Measurements from ENCODE around the gene KCNC3.

Gene KCNC3

GRCh38 chr19:50276370-50277063, 52.7 kb downstream of the KCNC3 start:
- DNase-seq (ENCODE audit: low read depth in 2 of 2) = no peak

- no peak for DNase-seq (ENCODE audit: low read depth in 2 of 2)
Measured at GRCh38 chr19:50275577-50276368, 53.4 kb downstream of the KCNC3 start.

- no peak for DNase-seq (ENCODE audit: low read depth in 2 of 2)
Measured at GRCh38 chr19:50273821-50274220, 55.4 kb downstream of the KCNC3 start.

GRCh38 chr19:50272263-50272897, 56.8 kb downstream of the KCNC3 start:
- DNase-seq (ENCODE audit: low read depth in 2 of 2) = no peak

- DNase-seq (ENCODE audit: low read depth in 2 of 2) = no peak
Measured at GRCh38 chr19:50269653-50270052, 59.5 kb downstream of the KCNC3 start.

- no peak for DNase-seq (ENCODE audit: low read depth in 2 of 2)
Measured at GRCh38 chr19:50268501-50268900, 60.7 kb downstream of the KCNC3 start.

GRCh38 chr19:50268041-50268440, 61.1 kb downstream of the KCNC3 start:
- no peak for DNase-seq (ENCODE audit: low read depth in 2 of 2)

- DNase-seq (ENCODE audit: low read depth in 2 of 2) = peak in 1 of 2 donors; percentile 39
Measured at GRCh38 chr19:50266896-50267295, 62.3 kb downstream of the KCNC3 start.

- DNase-seq (ENCODE audit: low read depth in 2 of 2) = no peak
Measured at GRCh38 chr19:50266041-50266440, 63.1 kb downstream of the KCNC3 start.

GRCh38 chr19:50264483-50265186, 64.5 kb downstream of the KCNC3 start:
- no peak for DNase-seq (ENCODE audit: low read depth in 2 of 2)

GRCh38 chr19:50263176-50263575, 66.0 kb downstream of the KCNC3 start:
- no peak for DNase-seq (ENCODE audit: low read depth in 2 of 2)

All from activated CD4-positive, alpha-beta T cell treated with anti-CD3 and anti-CD28 coated beads for 24 hours (primary cell).